ENCODE data around the gene MED19. TPM values are rescaled to one million over a fixed set of nuclear protein-coding genes. Genes with fewer than 3 reads are reported as not detected.

MED19 gene
- total RNA-seq, 6 experiments from 2014 or later = 19.1 to 22.4 (median 21.8) TPM

DNA sequence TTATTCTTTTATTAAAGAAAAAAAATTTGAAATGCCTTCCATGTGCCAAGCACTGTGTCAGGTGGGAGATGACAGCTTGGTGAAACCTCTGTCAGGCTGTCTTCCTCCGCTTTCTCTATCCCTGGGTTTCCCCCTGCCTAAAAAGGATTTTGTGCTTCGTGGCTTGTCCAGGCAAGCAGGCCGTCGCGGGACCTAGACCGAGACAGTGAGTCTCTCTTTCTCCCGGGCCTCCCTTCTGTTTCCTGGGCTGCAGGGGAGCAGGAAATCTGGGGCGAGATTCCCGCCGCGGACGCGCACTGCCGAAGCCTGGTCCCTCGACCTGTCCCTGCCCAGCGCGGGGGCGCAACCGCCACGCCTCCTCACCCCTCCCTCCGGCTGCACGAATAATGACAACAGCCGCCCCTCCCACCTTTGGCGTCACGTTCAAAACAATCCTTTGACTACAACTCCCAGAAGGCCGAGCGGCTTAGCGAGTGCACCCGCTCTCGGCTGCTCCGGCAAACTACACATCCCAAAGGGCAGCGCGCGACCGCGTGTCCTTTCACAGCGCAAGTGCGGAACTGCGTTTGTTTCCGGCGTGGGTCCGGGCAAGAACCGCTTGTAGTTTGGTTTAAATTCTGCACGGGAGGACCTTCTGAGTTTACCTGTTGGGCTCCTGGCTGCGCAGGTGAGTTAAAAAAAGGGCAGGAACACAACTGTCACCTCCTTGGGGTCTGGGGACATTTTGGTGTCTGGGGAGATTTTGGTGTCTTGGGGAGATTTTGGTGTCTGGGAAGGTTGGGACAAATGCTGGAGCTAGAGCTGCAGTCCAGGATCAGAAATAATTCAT is 54.6 kb downstream of the MED19 start, which contains the start of gene CLP1:
Gene CLP1 (plus strand): TSS at position 569 of the 829 bp plus-strand sequence. CDS start 1,715 bp downstream, outside the sequence.
- TF ChIP-seq, protein P1, sequence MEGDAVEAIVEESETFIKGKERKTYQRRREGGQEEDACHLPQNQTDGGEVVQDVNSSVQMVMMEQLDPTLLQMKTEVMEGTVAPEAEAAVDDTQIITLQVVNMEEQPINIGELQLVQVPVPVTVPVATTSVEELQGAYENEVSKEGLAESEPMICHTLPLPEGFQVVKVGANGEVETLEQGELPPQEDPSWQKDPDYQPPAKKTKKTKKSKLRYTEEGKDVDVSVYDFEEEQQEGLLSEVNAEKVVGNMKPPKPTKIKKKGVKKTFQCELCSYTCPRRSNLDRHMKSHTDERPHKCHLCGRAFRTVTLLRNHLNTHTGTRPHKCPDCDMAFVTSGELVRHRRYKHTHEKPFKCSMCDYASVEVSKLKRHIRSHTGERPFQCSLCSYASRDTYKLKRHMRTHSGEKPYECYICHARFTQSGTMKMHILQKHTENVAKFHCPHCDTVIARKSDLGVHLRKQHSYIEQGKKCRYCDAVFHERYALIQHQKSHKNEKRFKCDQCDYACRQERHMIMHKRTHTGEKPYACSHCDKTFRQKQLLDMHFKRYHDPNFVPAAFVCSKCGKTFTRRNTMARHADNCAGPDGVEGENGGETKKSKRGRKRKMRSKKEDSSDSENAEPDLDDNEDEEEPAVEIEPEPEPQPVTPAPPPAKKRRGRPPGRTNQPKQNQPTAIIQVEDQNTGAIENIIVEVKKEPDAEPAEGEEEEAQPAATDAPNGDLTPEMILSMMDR (IDR thresholded peaks at IDR 0.05) = no peak

DNA sequence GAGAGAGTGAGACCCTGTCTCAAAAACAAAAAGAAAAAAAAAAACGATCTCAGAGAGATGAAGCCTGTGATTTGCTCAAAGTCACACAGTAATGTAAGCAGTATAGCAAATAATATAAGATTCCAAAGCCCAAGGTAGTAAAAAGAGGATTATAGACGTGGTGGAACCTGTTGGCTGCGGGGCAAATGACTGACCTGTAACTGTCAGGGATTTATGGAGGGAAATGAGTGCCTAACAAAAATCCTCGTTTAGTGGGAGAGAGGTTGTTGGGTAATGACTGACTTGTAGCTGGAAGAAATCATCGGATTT is 55.2 kb downstream of the MED19 start:
- DNase-seq = no peak
- peaks cover 4% of the 10 kb centered on the region; the same call in 1 of the 2 replicates for H3K36me3 Mint-ChIP-seq (ENCODE audit: low read depth)
- no peaks in the 10 kb centered on the region for H3K9me3 Mint-ChIP-seq
- H3K4me1 Mint-ChIP-seq (ENCODE audit: low read depth) = peaks cover 16% of the 10 kb centered on the region
- TF ChIP-seq, protein P1 (IDR thresholded peaks at IDR 0.05) = no peak
- H3K4me3 Mint-ChIP-seq = peak overlapping the region; percentile 95
- H3K27ac Mint-ChIP-seq = peak overlapping the region; percentile 74
- no peaks in the 10 kb centered on the region; the same call in 1 of the 2 replicates for H3K27me3 Mint-ChIP-seq (ENCODE audit: insufficient read depth)

More for the DNA sequence above, 54.6 kb downstream of the MED19 start, which contains the start of gene CLP1:
- DNase-seq = peak; percentile 99
- peak within 1 kb of the TSS; percentile 74 for H3K27ac Mint-ChIP-seq
- H3K4me3 Mint-ChIP-seq = peak within 1 kb of the TSS; percentile 95
- peaks cover 16% of the 10 kb centered on the region for H3K4me1 Mint-ChIP-seq (ENCODE audit: low read depth)
- no peaks in the 10 kb centered on the region; the same call in 1 of the 2 replicates for H3K27me3 Mint-ChIP-seq (ENCODE audit: insufficient read depth)
- no peaks in the 10 kb centered on the region for H3K9me3 Mint-ChIP-seq
- H3K36me3 Mint-ChIP-seq (ENCODE audit: low read depth) = peaks cover 4% of the 10 kb centered on the region; the same call in 1 of the 2 replicates

Other genes with a start within 250 kb of the MED19 start
- 1 to 10 TPM; 3.1 to 4.7 (median 4.3) TPM for gene SLC43A1, start 196.5 kb downstream of the MED19 start, total RNA-seq (2021; fragmentation: NEBNext Ultra II Directional; extraction: Animal tissue kit (Norgen Biotek cat#: 25700))
- 10 to 100 TPM; 43.6 to 72.9 (median 58.4) TPM for gene TIMM10, start 181.5 kb downstream of the MED19 start, total RNA-seq (2021; fragmentation: NEBNext Ultra II Directional; extraction: Animal tissue kit (Norgen Biotek cat#: 25700))
- not detected for gene SMTNL1, start 174.6 kb downstream of the MED19 start, total RNA-seq (2021; fragmentation: NEBNext Ultra II Directional; extraction: Animal tissue kit (Norgen Biotek cat#: 25700))
- gene UBE2L6, start 144.5 kb downstream of the MED19 start, total RNA-seq (2021; fragmentation: NEBNext Ultra II Directional; extraction: Animal tissue kit (Norgen Biotek cat#: 25700)) = 10 to 100 TPM; 34.1 to 46.5 (median 43.3) TPM
- under 1 TPM in 5 of 6 experiments, not detected in 1; 0.11 to 0.51 (median 0.25) TPM for gene SERPING1, start 114.5 kb downstream of the MED19 start, total RNA-seq (2021; fragmentation: NEBNext Ultra II Directional; extraction: Animal tissue kit (Norgen Biotek cat#: 25700))
- gene YPEL4, start 62.3 kb downstream of the MED19 start, total RNA-seq (2021; fragmentation: NEBNext Ultra II Directional; extraction: Animal tissue kit (Norgen Biotek cat#: 25700)) = under 1 TPM in 5 of 6 experiments, not detected in 1; 0.14 to 0.48 (median 0.28) TPM
- gene CLP1, start 54.5 kb downstream of the MED19 start, total RNA-seq (2021; fragmentation: NEBNext Ultra II Directional; extraction: Animal tissue kit (Norgen Biotek cat#: 25700)) = 10 to 100 TPM; 13.0 to 17.1 (median 15.6) TPM
- gene ZDHHC5, start 44.1 kb downstream of the MED19 start, total RNA-seq (2021; fragmentation: NEBNext Ultra II Directional; extraction: Animal tissue kit (Norgen Biotek cat#: 25700)) = 10 to 100 TPM; 67.5 to 82.1 (median 74.1) TPM
- 100 to 1,000 TPM in 2 of 6 experiments, 10 to 100 TPM in 4; 89.9 to 113 (median 97.2) TPM for gene TMX2, start 378 bp upstream of the MED19 start, total RNA-seq (2021; fragmentation: NEBNext Ultra II Directional; extraction: Animal tissue kit (Norgen Biotek cat#: 25700))
- gene SELENOH, start 29.3 kb upstream of the MED19 start, total RNA-seq (2021; fragmentation: NEBNext Ultra II Directional; extraction: Animal tissue kit (Norgen Biotek cat#: 25700)) = 100 to 1,000 TPM; 128 to 186 (median 140) TPM
- gene BTBD18, start 39.6 kb upstream of the MED19 start, total RNA-seq (2021; fragmentation: NEBNext Ultra II Directional; extraction: Animal tissue kit (Norgen Biotek cat#: 25700)) = not detected
- 100 to 1,000 TPM; 131 to 153 (median 147) TPM for gene CTNND1, start 49.6 kb upstream of the MED19 start, total RNA-seq (2021; fragmentation: NEBNext Ultra II Directional; extraction: Animal tissue kit (Norgen Biotek cat#: 25700))